Measurements from ENCODE around the gene MRPS26. TPM values are rescaled to one million over a fixed set of nuclear protein-coding genes. Genes with fewer than 3 reads are reported as not detected.
A peak's percentile ranks its signal among the peaks of the same experiment; 100 is the strongest.

The MRPS26 gene
- total and polyA plus RNA-seq, 10 of the 15 experiments (the other 5 are each of a cell fraction or from before 2014, with no cell fraction given) = 3.9 to 95.3 (median 46.5) TPM

DNA sequence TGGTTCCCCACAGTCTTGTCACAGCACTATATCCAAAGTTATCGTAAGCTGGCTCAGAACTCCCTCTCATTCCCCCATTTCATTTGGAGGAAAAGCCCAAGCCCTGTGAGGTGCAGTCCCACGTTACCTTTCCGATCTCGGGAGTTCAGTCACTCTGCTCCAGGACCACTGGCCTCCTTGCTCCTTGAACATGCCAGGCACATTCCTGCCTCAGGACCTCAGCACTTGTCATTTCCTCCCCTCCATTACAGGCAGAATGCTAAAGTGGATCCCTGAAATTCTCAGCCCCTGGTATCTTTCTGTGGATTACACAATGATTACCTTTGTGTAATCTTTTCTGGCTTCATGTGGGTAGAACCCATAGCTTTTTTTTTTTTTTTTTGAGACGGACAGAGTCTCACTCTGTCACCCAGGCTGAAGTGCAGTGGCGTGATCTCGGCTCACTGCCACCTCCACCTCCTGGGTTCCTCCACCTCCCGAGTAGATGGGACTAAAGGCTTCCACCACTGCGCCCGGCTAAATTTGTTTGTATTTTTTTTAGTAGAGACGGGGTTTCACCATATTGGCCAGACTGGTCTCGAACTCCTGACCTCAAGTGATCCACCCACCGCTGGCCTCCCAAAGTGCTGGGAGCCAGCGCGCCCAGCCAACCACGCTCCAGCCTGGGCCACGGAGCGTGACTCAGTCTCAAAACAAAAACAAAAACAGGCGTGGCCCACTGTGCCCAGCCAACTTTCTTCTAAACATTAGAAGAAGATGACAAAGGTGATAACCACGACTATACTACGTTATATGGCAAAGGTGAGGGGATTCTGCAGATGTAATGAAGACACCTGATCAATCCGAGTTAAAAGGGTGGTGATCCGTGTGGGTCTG lies 21.5 kb downstream of the MRPS26 start:
- POLR2A ChIA-PET = no interaction called here
- Histone ChIP-seq H3K4me2 (ENCODE audit: control insufficient read depth, insufficient read depth) (peak overlapping the region; percentile 31), H3K9ac (ENCODE audit: control insufficient read depth, insufficient read depth, low read length) (no peak overlapping the region), H2AFZ (ENCODE audit: control insufficient read depth, low read depth, low read length) (no peak overlapping the region), H3K27me3 (replicated peaks in 1 of 2; ENCODE audit: control insufficient read depth in 2 of 2, insufficient read depth in 2 of 2, low read length in 1 of 2) (no peaks in the 10 kb centered on the region; a peak in 1 of 4 replicates), H3K9me3 (replicated peaks; ENCODE audit: control insufficient read depth, insufficient read depth, low read length) (no peaks in the 10 kb centered on the region), H3K36me3 (ENCODE audit: control insufficient read depth in 2 of 2, insufficient read depth in 2 of 2, low read length in 1 of 2) (no peaks in the 10 kb centered on the region), H3K4me3 (no peak overlapping the region), H4K20me1 (ENCODE audit: control insufficient read depth, insufficient read depth) (no peaks in the 10 kb centered on the region), H3K27ac (ENCODE audit: control insufficient read depth, insufficient read depth) (no peak overlapping the region), H3K79me2 (ENCODE audit: control insufficient read depth, insufficient read depth, low read length) (no peaks in the 10 kb centered on the region), H3K4me1 (ENCODE audit: control insufficient read depth, insufficient read depth, low read length) (peaks cover 14% of the 10 kb centered on the region)
- WGBS (ENCODE audit: insufficient coverage, insufficient replicate concordance, low lambda C conversion rate, missing lambda C conversion rate) = 31% methylated on average over 23 of the region's 23 CpGs
- in situ Hi-C loops (cut with MboI) = no loop called here
- DNase-seq (ENCODE audit: low read depth, low spot score) (no peak), ATAC-seq (peak; percentile 78), FAIRE-seq (no peak)
- TF ChIP-seq BHLHE40 (IDR thresholded peaks at IDR 0.05; ENCODE audit: borderline replicate concordance in 1 of 2, low read depth in 2 of 2, low read length in 1 of 2) = peak in 1 of 2 experiments; percentile 6; a peak in 1 of 4 replicates
- TF ChIP-seq PAX5 (IDR thresholded peaks at IDR 0.05; ENCODE audit: borderline replicate concordance, low read depth, low read length) = peak; percentile 83
- no peak for TF ChIP-seq BMI1 (IDR thresholded peaks at IDR 0.05; ENCODE audit: borderline replicate concordance)
- intact Hi-C loops (cut with micrococcal nuclease; ENCODE audit: unreplicated experiment) = no loop called here
- RAD21 ChIA-PET (ENCODE audit: unreplicated experiment) = interaction anchor here (0.9 kb wide), 1 partner anchor 14 kb away, joined by 3 read pairs; no protein-coding TSS in a partner anchor
- CTCF ChIA-PET = interaction anchor here (2.5 kb wide), 1 partner anchor 14 kb away, joined by 11 read pairs; no protein-coding TSS in a partner anchor
- no TSS peak for BruUV-seq (replicated peaks)
- SMC1A ChIA-PET (ENCODE audit: uncharacterized antibody, unreplicated experiment) = interaction anchor here (2.2 kb wide), 1 partner anchor 10 kb away, joined by 5 read pairs; no protein-coding TSS in a partner anchor

DNA sequence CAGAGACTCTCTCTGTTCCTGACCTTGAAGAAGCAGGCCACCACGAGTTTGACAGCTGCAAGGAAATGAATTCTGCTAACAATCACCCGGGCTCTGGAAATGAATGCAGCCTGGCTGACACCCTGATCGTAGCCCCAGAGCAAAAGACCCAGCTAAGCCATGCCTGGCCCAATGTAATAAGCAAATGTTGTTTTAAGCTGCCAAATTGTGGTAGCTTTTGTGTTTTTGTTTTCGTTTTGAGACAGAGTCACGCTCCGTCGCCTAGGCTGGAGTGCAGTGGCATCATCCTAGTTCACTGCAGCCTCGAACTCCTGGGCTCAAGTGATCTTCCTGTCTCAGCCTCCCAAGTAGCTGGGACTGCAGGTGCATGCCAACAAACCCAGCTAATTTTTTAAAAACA lies 22.2 kb downstream of the MRPS26 start:
- H3K79me2 ChIP-seq (ENCODE audit: control insufficient read depth, insufficient read depth, low read length) = no peaks in the 10 kb centered on the region
- H4K20me1 ChIP-seq (ENCODE audit: control insufficient read depth, insufficient read depth) = no peaks in the 10 kb centered on the region
- CTCF ChIA-PET = interaction anchor here (2.5 kb wide), 1 partner anchor 15 kb away, joined by 11 read pairs; no protein-coding TSS in a partner anchor
- no peaks in the 10 kb centered on the region for H3K36me3 ChIP-seq (ENCODE audit: control insufficient read depth in 2 of 2, insufficient read depth in 2 of 2, low read length in 1 of 2)
- in situ Hi-C loops (cut with MboI) (no loop called here), intact Hi-C loops (cut with micrococcal nuclease; ENCODE audit: unreplicated experiment) (no loop called here)
- H3K4me2 ChIP-seq (ENCODE audit: control insufficient read depth, insufficient read depth) = peak overlapping the region; percentile 31
- peaks cover 0 to 2% of the 10 kb centered on the region in 2 experiments; a peak in 3 of 4 replicates for H3K27me3 ChIP-seq (replicated peaks in 1 of 2; ENCODE audit: control insufficient read depth in 2 of 2, insufficient read depth in 2 of 2, low read length in 1 of 2)
- POLR2A ChIA-PET = no interaction called here
- no peak overlapping the region for H3K27ac ChIP-seq (ENCODE audit: control insufficient read depth, insufficient read depth)
- RAD21 ChIA-PET (ENCODE audit: unreplicated experiment) = no interaction called here
- H3K9ac ChIP-seq (ENCODE audit: control insufficient read depth, insufficient read depth, low read length) = no peak overlapping the region
- SMC1A ChIA-PET (ENCODE audit: uncharacterized antibody, unreplicated experiment) = interaction anchor here (2.2 kb wide), 1 partner anchor 9 kb away, joined by 5 read pairs; no protein-coding TSS in a partner anchor
- H3K4me3 ChIP-seq = no peak overlapping the region
- H3K9me3 ChIP-seq (replicated peaks; ENCODE audit: control insufficient read depth, insufficient read depth, low read length) = no peaks in the 10 kb centered on the region; the same call in 2 of the 3 replicates
- WGBS (ENCODE audit: insufficient coverage, insufficient replicate concordance, low lambda C conversion rate, missing lambda C conversion rate) = 2% methylated on average over 8 of the region's 8 CpGs
- FAIRE-seq (peak; percentile 57), ATAC-seq (peak; percentile 81), DNase-seq (ENCODE audit: low read depth, low spot score) (no peak)
- BruUV-seq (replicated peaks) = no TSS peak
- no peak overlapping the region for H2AFZ ChIP-seq (ENCODE audit: control insufficient read depth, low read depth, low read length)
- peaks cover 14% of the 10 kb centered on the region for H3K4me1 ChIP-seq (ENCODE audit: control insufficient read depth, insufficient read depth, low read length)
- TF ChIP-seq JUND (IDR thresholded peaks at IDR 0.05; ENCODE audit: low read depth, low read length) = no peak
- no peak for TF ChIP-seq RFX5 (IDR thresholded peaks at IDR 0.05; ENCODE audit: low read depth, low read length)
- TF ChIP-seq JUNB (IDR thresholded peaks at IDR 0.05) = peak; percentile 57
- TF ChIP-seq, protein P1, sequence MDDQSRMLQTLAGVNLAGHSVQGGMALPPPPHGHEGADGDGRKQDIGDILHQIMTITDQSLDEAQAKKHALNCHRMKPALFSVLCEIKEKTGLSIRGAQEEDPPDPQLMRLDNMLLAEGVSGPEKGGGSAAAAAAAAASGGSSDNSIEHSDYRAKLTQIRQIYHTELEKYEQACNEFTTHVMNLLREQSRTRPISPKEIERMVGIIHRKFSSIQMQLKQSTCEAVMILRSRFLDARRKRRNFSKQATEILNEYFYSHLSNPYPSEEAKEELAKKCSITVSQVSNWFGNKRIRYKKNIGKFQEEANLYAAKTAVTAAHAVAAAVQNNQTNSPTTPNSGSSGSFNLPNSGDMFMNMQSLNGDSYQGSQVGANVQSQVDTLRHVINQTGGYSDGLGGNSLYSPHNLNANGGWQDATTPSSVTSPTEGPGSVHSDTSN (IDR thresholded peaks at IDR 0.05; ENCODE audit: insufficient replicate concordance, low read depth, low read length) = no peak
- peak in 1 of 2 experiments; percentile 47; a peak in 1 of 4 replicates for TF ChIP-seq IKZF2 (IDR thresholded peaks at IDR 0.05)
- TF ChIP-seq, protein P2, sequence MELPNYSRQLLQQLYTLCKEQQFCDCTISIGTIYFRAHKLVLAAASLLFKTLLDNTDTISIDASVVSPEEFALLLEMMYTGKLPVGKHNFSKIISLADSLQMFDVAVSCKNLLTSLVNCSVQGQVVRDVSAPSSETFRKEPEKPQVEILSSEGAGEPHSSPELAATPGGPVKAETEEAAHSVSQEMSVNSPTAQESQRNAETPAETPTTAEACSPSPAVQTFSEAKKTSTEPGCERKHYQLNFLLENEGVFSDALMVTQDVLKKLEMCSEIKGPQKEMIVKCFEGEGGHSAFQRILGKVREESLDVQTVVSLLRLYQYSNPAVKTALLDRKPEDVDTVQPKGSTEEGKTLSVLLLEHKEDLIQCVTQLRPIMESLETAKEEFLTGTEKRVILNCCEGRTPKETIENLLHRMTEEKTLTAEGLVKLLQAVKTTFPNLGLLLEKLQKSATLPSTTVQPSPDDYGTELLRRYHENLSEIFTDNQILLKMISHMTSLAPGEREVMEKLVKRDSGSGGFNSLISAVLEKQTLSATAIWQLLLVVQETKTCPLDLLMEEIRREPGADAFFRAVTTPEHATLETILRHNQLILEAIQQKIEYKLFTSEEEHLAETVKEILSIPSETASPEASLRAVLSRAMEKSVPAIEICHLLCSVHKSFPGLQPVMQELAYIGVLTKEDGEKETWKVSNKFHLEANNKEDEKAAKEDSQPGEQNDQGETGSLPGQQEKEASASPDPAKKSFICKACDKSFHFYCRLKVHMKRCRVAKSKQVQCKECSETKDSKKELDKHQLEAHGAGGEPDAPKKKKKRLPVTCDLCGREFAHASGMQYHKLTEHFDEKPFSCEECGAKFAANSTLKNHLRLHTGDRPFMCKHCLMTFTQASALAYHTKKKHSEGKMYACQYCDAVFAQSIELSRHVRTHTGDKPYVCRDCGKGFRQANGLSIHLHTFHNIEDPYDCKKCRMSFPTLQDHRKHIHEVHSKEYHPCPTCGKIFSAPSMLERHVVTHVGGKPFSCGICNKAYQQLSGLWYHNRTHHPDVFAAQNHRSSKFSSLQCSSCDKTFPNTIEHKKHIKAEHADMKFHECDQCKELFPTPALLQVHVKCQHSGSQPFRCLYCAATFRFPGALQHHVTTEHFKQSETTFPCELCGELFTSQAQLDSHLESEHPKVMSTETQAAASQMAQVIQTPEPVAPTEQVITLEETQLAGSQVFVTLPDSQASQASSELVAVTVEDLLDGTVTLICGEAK (IDR thresholded peaks at IDR 0.05; ENCODE audit: borderline replicate concordance) = no peak
- TF ChIP-seq PAX5 (IDR thresholded peaks at IDR 0.05; ENCODE audit: borderline replicate concordance, low read depth, low read length) = peak; percentile 93
- no peak for TF ChIP-seq POLR2AphosphoS5 (IDR thresholded peaks at IDR 0.05; ENCODE audit: low read length)

Measured in GM12878 (cell line).